GM18526 (cell line): Measurements from ENCODE around the gene DCAF17.

Source experiments
- POLR2A ChIP-seq: IDR thresholded peaks from 3 replicates; pipeline ENCODE4 v1.6.1; 2011; ENCODE audit not compliant: insufficient read length; ENCODE audit errors: extremely low read depth

DCAF17 gene

GRCh38 chr2:171405546-171405945 lies 28.5 kb upstream of the DCAF17 start:
- TF ChIP-seq POLR2A, result no peak

- no peak for TF ChIP-seq POLR2A
These were observed 28.0 kb upstream of the DCAF17 start for GRCh38 chr2:171406044-171406443.

- no peak for TF ChIP-seq POLR2A
These were observed 26.9 kb upstream of the DCAF17 start for GRCh38 chr2:171407030-171407675.

DNA sequence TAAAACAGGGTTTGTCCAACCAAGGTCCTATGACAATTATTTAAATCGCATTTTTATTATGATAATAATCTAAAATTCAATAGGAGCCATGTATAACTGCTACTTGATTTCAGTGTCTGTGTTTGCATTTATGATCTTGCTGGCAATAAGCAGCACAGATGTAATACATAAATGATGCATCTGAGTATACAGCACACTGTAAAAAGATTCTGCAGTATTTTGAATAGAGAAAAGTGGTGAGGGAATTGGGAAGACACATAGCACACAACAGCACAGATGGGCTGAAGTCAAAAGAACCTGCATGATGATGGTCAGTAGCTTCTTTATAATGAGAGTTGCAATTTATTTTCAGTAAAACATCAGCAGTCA lies 26.4 kb upstream of the DCAF17 start:
- no peak for TF ChIP-seq POLR2A

DNA sequence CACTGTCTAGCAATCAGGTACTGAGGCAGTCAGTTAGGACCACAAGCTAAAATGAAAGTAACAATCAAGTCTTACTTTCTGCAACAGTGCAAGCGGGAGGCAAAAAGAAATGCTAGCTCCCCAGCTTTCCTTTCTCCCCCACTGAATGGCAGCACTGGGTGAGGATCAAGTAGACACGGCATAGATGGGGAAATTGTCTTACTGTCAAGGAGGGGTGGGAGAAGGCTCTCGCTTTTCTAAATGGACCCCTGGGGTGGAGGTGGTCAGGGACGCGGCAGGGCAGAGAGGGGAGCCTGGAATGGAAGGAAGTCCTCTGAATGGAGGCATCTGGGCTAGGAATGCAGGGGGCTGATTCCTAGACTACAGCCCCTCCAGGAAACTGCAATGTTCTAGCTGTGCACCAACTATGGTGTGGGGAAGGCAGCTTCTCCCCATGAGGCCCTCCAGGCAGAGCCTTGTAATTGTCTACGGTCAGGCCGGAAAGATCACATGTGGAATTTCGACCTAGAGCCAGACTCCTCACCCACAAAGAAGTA lies 24.5 kb upstream of the DCAF17 start:
- TF ChIP-seq POLR2A, result no peak

- no peak for TF ChIP-seq POLR2A
These were observed 23.9 kb upstream of the DCAF17 start for GRCh38 chr2:171410101-171410500.

DNA sequence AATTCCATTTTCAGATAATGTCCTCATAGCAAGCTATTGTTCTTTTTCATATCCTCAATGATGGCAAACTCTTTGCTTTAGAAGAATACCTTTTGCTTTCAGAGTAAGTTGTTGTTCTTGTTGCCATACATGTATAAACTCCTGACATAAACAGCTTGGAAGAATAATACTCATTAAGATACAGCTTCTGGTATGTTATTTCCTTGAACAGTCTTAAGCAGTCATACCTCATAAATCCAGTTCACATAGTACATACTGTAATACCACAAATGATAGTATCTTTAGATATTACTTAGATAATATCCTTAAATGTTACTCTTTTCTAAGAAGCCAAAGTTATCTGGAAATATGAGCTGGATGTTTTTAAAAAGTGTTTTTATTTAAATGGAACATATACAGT lies 23.4 kb upstream of the DCAF17 start:
- TF ChIP-seq POLR2A, result no peak

DNA sequence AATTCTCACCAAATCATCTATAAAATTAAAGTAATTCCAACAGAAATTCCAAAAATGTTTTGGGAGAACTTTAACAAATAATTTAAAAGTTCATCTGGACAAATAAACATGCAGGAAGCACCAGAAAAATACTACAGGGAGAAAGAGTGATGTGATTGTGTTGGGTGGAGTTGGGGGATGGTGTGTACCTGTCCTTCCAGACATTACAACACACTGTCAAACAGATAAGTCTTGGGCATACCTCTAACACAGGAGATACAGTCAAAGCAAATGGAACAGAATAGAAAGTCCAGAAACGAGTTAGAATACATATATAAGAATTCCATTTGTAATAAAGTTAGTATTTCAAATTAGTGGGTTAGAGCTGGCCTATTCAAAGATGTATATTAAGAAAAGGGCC lies 22.8 kb upstream of the DCAF17 start:
- no peak for TF ChIP-seq POLR2A

DNA sequence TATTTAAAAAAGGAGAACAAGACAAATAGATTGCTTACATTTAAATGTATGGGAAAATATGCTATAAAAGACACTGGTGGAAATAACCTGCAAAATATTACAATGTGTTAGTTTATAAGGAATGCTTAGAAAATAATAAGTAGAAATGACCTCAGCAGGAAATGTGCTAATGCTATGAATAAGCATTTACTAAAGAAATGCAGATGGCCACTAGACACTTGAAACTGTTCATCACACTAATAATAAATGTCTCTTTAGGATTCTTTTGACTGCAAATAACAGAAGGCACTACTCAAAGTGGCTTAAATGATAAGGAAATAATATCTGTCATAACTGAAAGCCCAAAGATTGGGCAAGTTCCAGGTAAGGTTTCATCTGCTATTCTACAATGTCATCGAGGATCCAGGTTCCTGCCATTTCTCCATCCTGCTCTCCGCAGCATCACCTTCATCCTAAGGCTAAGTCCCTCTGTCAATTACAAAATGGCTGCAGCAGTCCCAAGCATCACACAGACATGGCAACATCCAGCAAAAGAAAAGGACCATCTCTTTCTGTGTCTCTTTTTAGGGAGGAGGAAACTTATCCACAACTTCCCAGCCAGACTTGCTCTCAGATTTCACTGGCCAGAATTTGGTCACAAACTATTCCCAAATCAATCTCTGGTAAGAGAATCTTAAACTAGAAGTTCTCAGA lies 22.1 kb upstream of the DCAF17 start:
- no peak for TF ChIP-seq POLR2A

DNA sequence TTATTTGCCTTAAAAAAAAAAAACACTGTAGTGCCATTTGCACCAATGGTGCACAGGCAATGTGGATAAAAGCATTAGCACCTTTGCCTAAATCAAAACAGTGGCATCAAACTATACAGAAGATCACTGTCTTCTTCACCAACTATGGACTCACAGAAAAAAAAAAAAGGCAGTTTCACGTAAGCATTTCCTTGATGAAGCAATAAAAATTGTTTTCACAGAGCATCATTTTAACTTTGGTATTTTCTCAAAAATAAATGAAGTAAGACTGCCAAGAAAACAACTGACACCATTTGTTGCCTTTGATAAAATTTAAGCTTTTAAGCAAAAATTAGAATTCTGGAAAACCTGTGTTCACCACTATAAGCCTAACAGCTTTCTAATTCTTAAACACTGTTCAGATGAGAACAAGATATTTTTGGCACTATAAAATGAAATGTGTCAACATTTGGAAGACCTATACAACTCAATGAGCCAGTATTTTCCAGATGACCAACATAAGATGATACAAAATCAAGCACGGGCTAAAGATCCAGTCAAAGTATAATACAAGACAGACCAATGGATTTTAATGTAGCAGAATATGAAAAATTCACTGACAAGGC lies 21.4 kb upstream of the DCAF17 start:
- TF ChIP-seq POLR2A, result no peak

DNA sequence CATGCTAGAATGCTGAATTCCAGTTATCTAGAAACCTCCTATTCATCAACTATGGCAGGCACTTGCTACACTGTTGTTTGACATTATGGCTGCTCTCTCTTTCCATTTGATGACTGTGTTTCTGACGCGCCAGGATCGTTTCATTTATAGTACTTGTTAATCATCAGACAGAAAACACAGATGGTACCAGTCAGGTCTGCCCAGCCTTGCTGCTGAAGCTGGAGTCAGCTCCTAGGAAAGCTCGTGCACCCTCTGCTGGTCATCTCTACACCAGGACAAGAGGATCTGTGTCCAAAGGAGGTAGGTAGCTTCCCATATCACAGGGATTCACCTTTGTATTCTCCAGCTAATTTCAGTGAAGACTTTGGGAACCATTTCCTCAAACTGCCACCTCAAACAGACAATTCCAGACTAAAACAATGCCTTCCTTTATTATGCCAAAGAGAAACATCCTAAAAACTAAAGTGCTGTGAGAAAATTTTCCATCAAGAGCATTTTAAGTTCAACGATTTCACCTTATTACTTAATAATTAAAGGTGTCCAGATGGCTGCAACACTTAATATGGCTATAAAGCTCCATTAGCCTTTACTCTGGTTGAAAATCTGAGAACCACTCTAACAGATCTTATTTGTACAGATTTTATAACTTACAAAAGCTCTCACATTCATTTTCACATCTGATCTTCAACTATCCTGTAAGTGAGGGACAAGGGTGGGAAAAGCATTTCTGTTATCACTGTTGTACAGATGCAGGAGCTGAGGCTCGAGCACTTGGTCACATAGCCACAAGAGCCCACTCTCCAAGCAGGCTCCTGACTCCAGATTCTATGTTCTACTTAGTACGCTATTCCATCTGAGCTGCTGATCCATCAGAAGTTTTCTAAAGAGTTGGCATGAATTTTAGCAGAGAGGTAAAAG lies 17.8 kb upstream of the DCAF17 start:
- TF ChIP-seq POLR2A, result no peak

GRCh38 chr2:171419333-171419732 lies 14.7 kb upstream of the DCAF17 start:
- TF ChIP-seq POLR2A, result no peak

DNA sequence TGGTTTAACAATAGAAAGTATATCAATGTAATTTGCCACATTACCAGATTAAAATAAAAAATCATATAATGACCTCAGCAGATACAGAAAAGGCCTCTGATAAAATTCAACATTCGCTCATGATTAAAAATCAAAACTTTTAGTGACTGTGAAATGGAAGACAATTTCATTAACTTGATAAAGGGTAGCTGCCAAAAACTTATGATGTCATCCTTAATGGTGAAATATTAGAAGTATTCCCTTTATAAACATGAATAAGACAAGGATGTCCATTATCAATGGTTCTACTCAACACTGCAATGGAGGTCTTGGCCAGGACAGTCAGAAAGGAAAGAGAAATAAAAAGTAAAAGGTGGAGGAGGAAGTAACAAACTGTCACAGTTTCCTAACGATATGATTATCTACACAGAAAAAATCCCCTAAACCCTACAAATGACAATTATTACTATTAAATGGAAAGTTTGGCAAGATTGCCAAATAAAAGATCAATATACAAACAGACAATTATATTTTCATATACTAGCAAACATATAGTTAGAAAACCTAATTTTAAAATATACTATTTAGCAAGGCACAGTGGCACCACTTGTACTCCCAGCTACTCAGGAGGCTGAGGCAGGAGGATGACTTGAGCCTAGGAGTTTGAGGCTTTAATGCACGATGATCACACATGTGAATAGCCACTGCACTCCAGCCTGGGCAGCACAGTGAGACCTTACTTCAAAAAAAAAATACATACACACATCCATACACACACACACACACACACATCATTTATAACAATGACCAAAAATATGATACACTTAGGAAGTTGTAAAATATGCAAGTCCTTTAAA lies 13.1 kb upstream of the DCAF17 start:
- TF ChIP-seq POLR2A, result no peak
